MM.1S (cell line): ENCODE results near the gene UTP11.
A peak's percentile ranks its signal among the peaks of the same experiment; 100 is the strongest.

Source experiments
- DNase-seq: peaks from one replicate; pipeline ENCODE4 v3.0.0-alpha.2; 2015
- H2AFZ ChIP-seq: fragments of 300-600 bp; sonication (generic); 2 replicates; pipeline ENCODE4 v1.6.0; 2016; ENCODE audit warnings: antibody characterized with exemption, low read length
- H3F3A ChIP-seq: fragments of 300-600 bp; sonication (generic); 2 replicates; pipeline ENCODE4 v1.6.1; 2016; ENCODE audit warnings: mild to moderate bottlenecking, antibody characterized with exemption, low read length, moderate library complexity, mixed read lengths; ENCODE audit not compliant: insufficient read depth
- H3K27ac ChIP-seq: fragments of 300-600 bp; sonication (generic); 2 replicates; pipeline ENCODE4 v1.5.1; 2016; ENCODE audit warnings: mild to moderate bottlenecking, low read length
- H3K27me3 ChIP-seq: fragments of 300-600 bp; sonication (generic); replicated peaks from 2 replicates; pipeline ENCODE4 v1.6.0; 2016; ENCODE audit warnings: low read length; ENCODE audit not compliant: insufficient read depth
- H3K36me3 ChIP-seq: fragments of 300-600 bp; sonication (generic); replicated peaks from 2 replicates; pipeline ENCODE4 v1.6.1; 2016; ENCODE audit warnings: mild to moderate bottlenecking, low read length, mixed read lengths; ENCODE audit not compliant: insufficient read depth
- H3K4me1 ChIP-seq: fragments of 300-600 bp; sonication (generic); 2 replicates; pipeline ENCODE4 v1.6.1; 2016; ENCODE audit warnings: low read length, mixed read lengths
- H3K4me2 ChIP-seq: fragments of 300-600 bp; sonication (generic); 2 replicates; pipeline ENCODE4 v1.6.0; 2016; ENCODE audit warnings: low read depth, low read length
- H3K4me3 ChIP-seq: fragments of 300-600 bp; sonication (generic); 2 replicates; pipeline ENCODE4 v1.5.1; 2016; ENCODE audit warnings: low read length, mixed read lengths
- H3K79me2 ChIP-seq: fragments of 300-600 bp; sonication (generic); 2 replicates; pipeline ENCODE4 v1.6.1; 2016; ENCODE audit warnings: mixed run types, low read length, mixed read lengths
- H3K9ac ChIP-seq: fragments of 300-600 bp; sonication (generic); 2 replicates; pipeline ENCODE4 v1.6.1; 2016; ENCODE audit warnings: low read length, mixed read lengths
- H3K9me2 ChIP-seq: fragments of 300-600 bp; sonication (generic); replicated peaks from 2 replicates; pipeline ENCODE4 v1.6.1; 2016; ENCODE audit warnings: mild to moderate bottlenecking, low read length, mixed read lengths; ENCODE audit not compliant: insufficient read depth
- H3K9me3 ChIP-seq: fragments of 300-600 bp; sonication (generic); replicated peaks from 2 replicates; pipeline ENCODE4 v1.6.1; 2016; ENCODE audit warnings: mild to moderate bottlenecking, low read length, mixed read lengths; ENCODE audit not compliant: insufficient read depth
- H4K20me1 ChIP-seq: fragments of 300-600 bp; sonication (generic); 2 replicates; pipeline ENCODE4 v1.6.1; 2016; ENCODE audit warnings: mild to moderate bottlenecking, low read length, moderate library complexity, mixed read lengths; ENCODE audit not compliant: insufficient read depth
- EZH2 ChIP-seq: fragments of 300-600 bp; sonication (generic); optimal IDR thresholded peaks from 2 replicates; pipeline ENCODE3; 2017; ENCODE audit warnings: low read depth, mild to moderate bottlenecking, antibody characterized with exemption, low read length, mixed read lengths
- EZH2phosphoT487 ChIP-seq: fragments of 300-600 bp; sonication (generic); IDR thresholded peaks from 2 replicates; pipeline ENCODE4 v1.6.1; 2018; ENCODE audit warnings: antibody characterized with exemption, low read length
- TF ChIP-seq, protein P1 (sequence below): fragments of 300-600 bp; sonication (generic); IDR thresholded peaks from 2 replicates; pipeline ENCODE4 v1.5.1; 2016; ENCODE audit warnings: antibody characterized with exemption, low read length, mixed read lengths

Gene UTP11

DNA sequence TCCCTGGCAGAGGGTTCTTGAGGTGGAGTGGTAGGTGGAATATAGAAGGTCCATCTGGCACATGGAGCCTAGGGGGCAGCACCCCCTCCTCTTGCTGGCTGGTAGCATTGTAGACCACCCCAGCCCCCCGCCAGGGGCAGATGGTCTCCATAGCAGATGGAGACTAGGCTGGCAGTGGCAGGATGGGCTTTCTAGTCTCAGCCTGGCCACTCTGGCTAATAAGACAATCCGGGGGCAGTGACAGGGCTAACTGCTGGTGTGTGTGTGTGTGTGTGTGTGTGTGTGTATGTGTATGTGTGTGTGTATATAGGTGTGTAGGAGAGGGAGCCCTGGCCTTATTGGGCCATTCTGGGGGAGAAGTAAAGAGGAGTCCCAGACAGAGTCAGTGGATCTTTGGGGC is 16.1 kb downstream of the UTP11 start:
- Histone ChIP-seq H3K9me3 (no peaks in the 10 kb centered on the region), H3K27ac (peak overlapping the region; percentile 90), H3K4me1 (peaks cover 50% of the 10 kb centered on the region), H3K27me3 (no peaks in the 10 kb centered on the region), H3K9ac (peak overlapping the region; percentile 66), H3K4me2 (peak overlapping the region; percentile 74), H2AFZ (peak overlapping the region; percentile 36; the same call in 1 of the 2 replicates), H3K9me2 (no peaks in the 10 kb centered on the region), H3K79me2 (no peaks in the 10 kb centered on the region), H3K4me3 (peak overlapping the region; percentile 31; the same call in 1 of the 2 replicates), H3K36me3 (no peaks in the 10 kb centered on the region), H4K20me1 (no peaks in the 10 kb centered on the region), H3F3A (peaks cover 40% of the 10 kb centered on the region)
- peak; percentile 27 for DNase-seq
- TF ChIP-seq EZH2phosphoT487 (no peak), EZH2 (no peak)
- TF ChIP-seq, protein P1, sequence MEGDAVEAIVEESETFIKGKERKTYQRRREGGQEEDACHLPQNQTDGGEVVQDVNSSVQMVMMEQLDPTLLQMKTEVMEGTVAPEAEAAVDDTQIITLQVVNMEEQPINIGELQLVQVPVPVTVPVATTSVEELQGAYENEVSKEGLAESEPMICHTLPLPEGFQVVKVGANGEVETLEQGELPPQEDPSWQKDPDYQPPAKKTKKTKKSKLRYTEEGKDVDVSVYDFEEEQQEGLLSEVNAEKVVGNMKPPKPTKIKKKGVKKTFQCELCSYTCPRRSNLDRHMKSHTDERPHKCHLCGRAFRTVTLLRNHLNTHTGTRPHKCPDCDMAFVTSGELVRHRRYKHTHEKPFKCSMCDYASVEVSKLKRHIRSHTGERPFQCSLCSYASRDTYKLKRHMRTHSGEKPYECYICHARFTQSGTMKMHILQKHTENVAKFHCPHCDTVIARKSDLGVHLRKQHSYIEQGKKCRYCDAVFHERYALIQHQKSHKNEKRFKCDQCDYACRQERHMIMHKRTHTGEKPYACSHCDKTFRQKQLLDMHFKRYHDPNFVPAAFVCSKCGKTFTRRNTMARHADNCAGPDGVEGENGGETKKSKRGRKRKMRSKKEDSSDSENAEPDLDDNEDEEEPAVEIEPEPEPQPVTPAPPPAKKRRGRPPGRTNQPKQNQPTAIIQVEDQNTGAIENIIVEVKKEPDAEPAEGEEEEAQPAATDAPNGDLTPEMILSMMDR = peak; percentile 23; the same call in 1 of the 2 replicates

DNA sequence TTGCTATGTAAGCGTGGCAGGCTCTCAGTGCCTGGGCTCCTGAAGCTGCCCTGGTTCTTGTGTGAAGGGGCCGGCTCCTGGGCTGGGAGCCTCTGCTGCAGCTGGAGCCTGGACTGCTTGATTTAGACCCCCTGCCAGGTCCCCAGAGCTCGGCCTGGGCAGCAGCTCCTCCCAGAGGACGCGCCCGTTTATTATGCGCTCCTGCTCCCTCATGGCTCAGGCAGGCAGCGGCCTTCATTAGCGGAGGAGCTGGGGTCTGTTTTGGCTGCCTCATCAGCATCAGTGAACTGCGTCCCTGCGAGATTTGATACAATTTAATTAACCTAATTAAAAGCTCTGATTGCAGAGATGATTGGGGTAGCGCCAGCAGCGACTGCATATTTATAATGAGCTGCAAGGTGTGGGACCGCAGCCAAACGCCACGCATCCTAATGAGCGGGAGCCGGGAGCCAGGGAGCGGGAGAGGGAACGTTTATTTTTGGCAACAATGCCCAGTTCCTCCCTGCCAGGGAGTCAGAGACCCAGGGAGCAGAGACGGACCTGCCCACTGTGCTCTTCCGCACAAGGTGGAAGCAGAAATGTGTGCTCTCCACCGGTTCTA is 16.6 kb downstream of the UTP11 start:
- no peaks in the 10 kb centered on the region for H4K20me1 ChIP-seq
- no peak overlapping the region for H2AFZ ChIP-seq
- H3K4me1 ChIP-seq = peaks cover 50% of the 10 kb centered on the region
- peak overlapping the region; percentile 90 for H3K27ac ChIP-seq
- peak overlapping the region; percentile 66; the same call in 1 of the 2 replicates for H3K9ac ChIP-seq
- peak overlapping the region; percentile 31; the same call in 1 of the 2 replicates for H3K4me3 ChIP-seq
- H3F3A ChIP-seq = peaks cover 40% of the 10 kb centered on the region
- no peaks in the 10 kb centered on the region for H3K79me2 ChIP-seq
- TF ChIP-seq, protein P1 = no peak
- TF ChIP-seq EZH2phosphoT487 = no peak
- TF ChIP-seq EZH2 = no peak
- H3K9me2 ChIP-seq = no peaks in the 10 kb centered on the region
- peak overlapping the region; percentile 74 for H3K4me2 ChIP-seq
- no peaks in the 10 kb centered on the region for H3K36me3 ChIP-seq
- H3K9me3 ChIP-seq = no peaks in the 10 kb centered on the region
- peak; percentile 21 for DNase-seq
- H3K27me3 ChIP-seq = no peaks in the 10 kb centered on the region

DNA sequence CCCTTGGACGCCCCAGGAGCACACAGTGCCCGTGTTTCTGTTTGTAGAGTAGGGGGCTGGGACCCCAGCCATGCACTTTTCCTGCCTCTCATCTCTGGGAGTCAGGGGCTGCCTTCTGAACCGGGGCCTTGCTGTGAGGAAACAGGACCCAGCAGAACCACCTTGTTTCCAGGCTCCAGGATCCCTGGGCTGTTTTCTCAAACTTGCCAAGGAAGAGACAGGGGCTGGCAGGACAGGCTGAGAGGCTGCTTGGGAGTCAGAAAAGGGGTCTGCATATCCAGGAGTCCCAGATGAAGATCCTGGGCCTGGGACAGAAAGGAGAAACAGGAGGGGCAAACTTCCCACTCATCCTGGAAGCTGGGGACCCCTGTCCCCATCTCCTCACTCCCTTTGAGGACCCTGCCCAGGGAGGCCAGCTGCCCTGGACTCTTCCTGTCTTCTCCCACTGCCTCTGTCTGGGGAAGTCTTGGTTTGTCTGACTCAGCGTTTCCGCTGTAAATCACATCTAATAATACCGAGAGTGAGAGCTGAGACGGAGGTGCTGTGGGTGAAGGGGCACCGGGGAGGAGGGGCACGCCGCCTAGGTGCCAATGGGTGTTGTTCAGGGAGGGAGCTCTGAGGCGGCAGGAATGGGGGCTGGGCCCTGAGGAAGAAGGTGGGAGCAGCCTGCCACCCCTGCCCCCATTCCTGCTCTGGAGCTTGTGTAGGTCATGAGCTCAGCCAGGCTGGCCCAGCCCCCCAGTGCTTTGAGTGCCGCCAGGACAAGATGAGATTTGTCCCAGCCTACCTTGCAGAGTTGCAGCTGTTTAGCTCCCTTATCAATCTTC is 17.4 kb downstream of the UTP11 start:
- TF ChIP-seq EZH2phosphoT487 (no peak), EZH2 (no peak)
- TF ChIP-seq, protein P1 = no peak
- Histone ChIP-seq H3K4me2 (peak overlapping the region; percentile 74), H2AFZ (peak overlapping the region; percentile 76), H3K9me2 (no peaks in the 10 kb centered on the region), H3K79me2 (no peaks in the 10 kb centered on the region), H3K27ac (peak overlapping the region; percentile 90), H3K36me3 (no peaks in the 10 kb centered on the region), H3K4me3 (peak overlapping the region; percentile 25), H4K20me1 (no peaks in the 10 kb centered on the region), H3K9me3 (no peaks in the 10 kb centered on the region), H3F3A (peaks cover 40% of the 10 kb centered on the region), H3K9ac (peak overlapping the region; percentile 66), H3K4me1 (peaks cover 50% of the 10 kb centered on the region), H3K27me3 (no peaks in the 10 kb centered on the region)
- DNase-seq = peak; percentile 81
